ENCODE results near the gene NCAPD3. TPM values are rescaled to one million over a fixed set of nuclear protein-coding genes. Genes with fewer than 3 reads are reported as not detected.

NCAPD3 gene
- total RNA-seq, 3 donors from 2014 or later (not counting 1 experiment from before 2014, with no cell fraction given), result 27.6 to 33.6 (median 31.2) TPM

- Histone ChIP-seq H3K27me3 (ENCODE audit: control insufficient read depth, insufficient read depth, low read length) (no peaks in the 10 kb centered on the region), H3K9me3 (ENCODE audit: control insufficient read depth, insufficient read depth, low read length) (no peaks in the 10 kb centered on the region), H3K4me1 (ENCODE audit: control insufficient read depth, insufficient read depth, low read length) (peaks cover 15% of the 10 kb centered on the region), H3K4me3 (ENCODE audit: low read length) (no peak overlapping the region), H3K36me3 (ENCODE audit: control insufficient read depth, insufficient read depth, low read length) (peaks cover 27% of the 10 kb centered on the region), H3K27ac (ENCODE audit: low read length) (no peak overlapping the region)
- ATAC-seq (no peak), DNase-seq (no peak)
- H3K9me3 Mint-ChIP-seq, result no peaks in the 10 kb centered on the region
- peak overlapping the region; percentile 98 for H3K4me3 Mint-ChIP-seq
- WGBS (ENCODE audit: insufficient coverage), result 100% methylated on average over 3 of the region's 3 CpGs
- TF ChIP-seq CTCF (IDR thresholded peaks at IDR 0.05), result no peak
- peak overlapping the region; percentile 71 to 75 for H3K27ac Mint-ChIP-seq
- intact Hi-C loops (cut with micrococcal nuclease), result no loop called here
- H3K36me3 Mint-ChIP-seq, result peaks cover 7% of the 10 kb centered on the region
- H3K27me3 Mint-ChIP-seq (ENCODE audit: low read depth in 2 of 2), result no peaks in the 10 kb centered on the region
- H3K4me1 Mint-ChIP-seq, result peaks cover 19 to 45% of the 10 kb centered on the region in 2 donors
Observed at GRCh38 chr11:134254433-134255183, 30.8 kb upstream of the NCAPD3 start.

GRCh38 chr11:134253188-134253993 lies 29.6 kb upstream of the NCAPD3 start, which contains the start of the genes ACAD8 and THYN1:
Gene ACAD8, plus strand, starts transcription at chr11:134253568. Its CDS starts 33 bp downstream, at chr11:134253601.
Gene THYN1, minus strand, starts transcription at chr11:134253352. Its CDS starts 470 bp downstream, at chr11:134252882.
- peak within 1 kb of the TSS; percentile 50 for H3K27ac ChIP-seq (ENCODE audit: low read length)
- DNase-seq, result peak; percentile 88 to 98
- no peaks in the 10 kb centered on the region for H3K27me3 ChIP-seq (ENCODE audit: control insufficient read depth, insufficient read depth, low read length)
- H3K4me3 Mint-ChIP-seq, result peak within 1 kb of the TSS; percentile 98
- under 1% methylated on average over 70 of the region's 70 CpGs for WGBS (ENCODE audit: insufficient coverage)
- H3K9me3 Mint-ChIP-seq, result no peaks in the 10 kb centered on the region
- H3K4me3 ChIP-seq (ENCODE audit: low read length), result peak within 1 kb of the TSS; percentile 74
- ATAC-seq, result peak; percentile 99 to 100 (median 100)
- intact Hi-C loops (cut with micrococcal nuclease), result loop anchor here (1.0 kb wide), 2 partner anchors 29 to 46 kb away; partner anchors contain the start of gene VPS26B
- no peaks in the 10 kb centered on the region for H3K9me3 ChIP-seq (ENCODE audit: control insufficient read depth, insufficient read depth, low read length)
- peaks cover 15% of the 10 kb centered on the region for H3K4me1 ChIP-seq (ENCODE audit: control insufficient read depth, insufficient read depth, low read length)
- H3K4me1 Mint-ChIP-seq, result peaks cover 19 to 47% of the 10 kb centered on the region in 2 donors
- H3K27ac Mint-ChIP-seq, result peak within 1 kb of the TSS; percentile 75 to 79
- TF ChIP-seq CTCF (IDR thresholded peaks at IDR 0.05), result no peak
- no peaks in the 10 kb centered on the region for H3K27me3 Mint-ChIP-seq (ENCODE audit: low read depth in 2 of 2)
- H3K36me3 Mint-ChIP-seq, result peaks cover 2% of the 10 kb centered on the region
- peaks cover 26% of the 10 kb centered on the region for H3K36me3 ChIP-seq (ENCODE audit: control insufficient read depth, insufficient read depth, low read length)

- peaks cover 25% of the 10 kb centered on the region for H3K36me3 ChIP-seq (ENCODE audit: control insufficient read depth, insufficient read depth, low read length)
- 9% methylated on average over 27 of the region's 27 CpGs for WGBS (ENCODE audit: insufficient coverage)
Observed at GRCh38 chr11:134252346-134253187, 28.8 kb upstream of the NCAPD3 start.

More at GRCh38 chr11:134252346-134253187, 28.8 kb upstream of the NCAPD3 start:
- Histone ChIP-seq H3K27ac (ENCODE audit: low read length) (no peak overlapping the region), H3K4me3 (ENCODE audit: low read length) (peak overlapping the region; percentile 74), H3K4me1 (ENCODE audit: control insufficient read depth, insufficient read depth, low read length) (peaks cover 15% of the 10 kb centered on the region), H3K27me3 (ENCODE audit: control insufficient read depth, insufficient read depth, low read length) (no peaks in the 10 kb centered on the region), H3K9me3 (ENCODE audit: control insufficient read depth, insufficient read depth, low read length) (no peaks in the 10 kb centered on the region)
- Mint-ChIP-seq H3K4me3 (peak overlapping the region; percentile 98), H3K27me3 (ENCODE audit: low read depth in 2 of 2) (no peaks in the 10 kb centered on the region), H3K27ac (peak overlapping the region; percentile 75 to 79), H3K36me3 (peaks cover 11% of the 10 kb centered on the region), H3K9me3 (no peaks in the 10 kb centered on the region), H3K4me1 (peaks cover 19 to 45% of the 10 kb centered on the region in 2 donors)
- peak; percentile 6 to 22 (median 11) for ATAC-seq
- TF ChIP-seq CTCF (IDR thresholded peaks at IDR 0.05), result no peak
- intact Hi-C loops (cut with micrococcal nuclease), result loop anchor here (1.0 kb wide), 2 partner anchors 28 to 45 kb away; partner anchors contain the start of gene VPS26B
- peak in 1 of 2 donors; percentile 19 for DNase-seq
